ENCODE results near the gene CYTH2.
"Not testable (repeated sequence)": the region's sequence is repeated elsewhere in the genome, so short reads cannot be mapped to it uniquely, and the experiment has no call there.

The CYTH2 gene

DNA sequence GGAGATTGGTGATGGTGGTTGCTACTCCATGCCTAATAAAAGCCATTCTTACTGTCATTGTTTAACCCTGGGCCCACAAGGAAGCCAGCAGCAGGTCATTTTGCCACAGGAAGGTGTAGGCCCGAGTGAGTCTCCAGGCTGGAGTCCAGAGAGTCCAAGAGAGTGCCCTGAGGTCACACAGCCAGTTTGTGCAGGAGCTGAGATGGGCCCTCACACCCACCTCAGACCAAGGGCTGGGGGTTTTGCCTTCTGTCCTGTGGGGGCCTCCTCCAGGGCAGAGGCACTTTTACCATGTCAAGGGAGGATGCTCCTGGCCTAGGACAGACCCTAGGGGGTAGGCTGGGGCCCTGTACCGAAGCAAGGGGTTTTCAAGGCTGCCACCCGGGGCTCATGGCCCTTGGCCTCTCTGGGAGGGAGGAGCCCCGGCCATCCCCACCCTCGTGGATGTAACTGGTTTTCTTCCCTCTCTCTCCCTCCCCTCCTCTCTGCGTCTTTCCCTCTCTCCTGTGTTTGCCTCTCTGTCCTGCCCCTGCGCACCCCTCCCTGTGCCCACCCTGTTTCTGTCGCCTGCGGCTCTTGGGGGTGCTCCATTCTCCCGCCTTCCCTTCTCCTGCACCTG, 8.0 kb downstream of the CYTH2 start:
- DNase-seq: no peak

DNA sequence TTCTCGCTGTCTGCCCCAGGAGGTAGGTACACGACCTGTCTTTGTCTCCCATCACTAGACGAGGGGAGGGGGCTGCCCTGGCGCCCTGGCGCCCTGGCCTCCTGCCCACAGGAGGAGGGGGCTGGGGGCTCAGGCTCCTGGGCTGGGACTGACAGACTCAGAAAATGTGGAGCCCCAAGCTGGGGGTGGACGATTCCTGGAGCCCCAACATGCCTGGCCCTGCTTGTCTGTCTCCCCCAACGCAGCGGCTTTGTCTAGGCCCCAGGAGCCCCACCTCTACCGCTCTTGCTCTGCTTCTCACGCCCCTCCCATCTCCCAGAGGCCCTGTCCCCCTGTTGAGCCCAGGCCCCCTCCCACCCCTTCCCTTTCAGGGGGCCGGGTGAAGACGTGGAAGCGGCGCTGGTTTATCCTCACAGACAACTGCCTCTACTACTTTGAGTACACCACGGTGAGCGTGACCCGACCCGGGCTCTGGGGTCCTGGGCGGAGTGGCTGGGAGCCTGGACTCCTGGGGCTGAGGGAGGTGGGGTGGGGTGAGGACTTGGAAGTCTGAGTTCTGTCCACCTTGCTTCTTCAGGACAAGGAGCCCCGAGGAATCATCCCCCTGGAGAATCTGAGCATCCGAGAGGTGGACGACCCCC, 8.6 kb downstream of the CYTH2 start:
- no peak for DNase-seq

DNA sequence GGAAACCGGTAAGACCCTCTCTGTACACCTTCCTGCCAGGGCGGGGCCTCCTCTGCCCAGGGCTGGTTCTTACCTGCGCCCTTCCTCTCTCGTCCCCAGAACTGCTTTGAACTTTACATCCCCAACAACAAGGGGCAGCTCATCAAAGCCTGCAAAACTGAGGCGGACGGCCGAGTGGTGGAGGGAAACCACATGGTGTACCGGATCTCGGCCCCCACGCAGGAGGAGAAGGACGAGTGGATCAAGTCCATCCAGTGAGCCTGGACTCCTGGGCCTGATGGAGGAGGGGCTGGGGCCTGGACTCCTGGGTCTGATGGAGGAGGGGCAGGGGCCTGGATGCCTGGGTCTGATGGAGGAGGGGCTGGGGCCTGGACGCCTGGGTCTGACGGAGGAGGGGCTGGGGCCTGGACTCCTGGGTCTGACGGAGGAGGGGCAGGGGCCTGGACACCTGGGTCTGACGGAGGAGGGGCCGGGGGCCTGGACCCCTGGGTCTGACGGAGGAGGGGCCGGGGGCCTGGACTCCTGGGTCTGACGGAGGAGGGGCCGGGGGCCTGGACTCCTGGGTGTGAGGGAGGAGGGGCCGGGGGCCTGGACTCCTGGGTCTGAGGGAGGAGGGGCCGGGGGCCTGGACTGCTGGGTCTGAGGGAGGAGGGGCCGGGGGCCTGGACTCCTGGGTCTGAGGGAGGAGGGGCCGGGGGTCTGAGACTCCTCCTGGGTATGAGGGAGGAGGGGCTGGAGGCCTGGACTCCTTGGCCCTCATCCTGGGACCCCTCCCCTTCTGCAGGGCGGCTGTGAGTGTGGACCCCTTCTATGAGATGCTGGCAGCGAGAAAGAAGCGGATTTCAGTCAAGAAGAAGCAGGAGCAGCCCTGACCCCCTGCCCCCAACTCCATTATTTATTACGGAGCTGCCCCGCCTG, 9.4 kb downstream of the CYTH2 start:
- no peak for DNase-seq

DNA sequence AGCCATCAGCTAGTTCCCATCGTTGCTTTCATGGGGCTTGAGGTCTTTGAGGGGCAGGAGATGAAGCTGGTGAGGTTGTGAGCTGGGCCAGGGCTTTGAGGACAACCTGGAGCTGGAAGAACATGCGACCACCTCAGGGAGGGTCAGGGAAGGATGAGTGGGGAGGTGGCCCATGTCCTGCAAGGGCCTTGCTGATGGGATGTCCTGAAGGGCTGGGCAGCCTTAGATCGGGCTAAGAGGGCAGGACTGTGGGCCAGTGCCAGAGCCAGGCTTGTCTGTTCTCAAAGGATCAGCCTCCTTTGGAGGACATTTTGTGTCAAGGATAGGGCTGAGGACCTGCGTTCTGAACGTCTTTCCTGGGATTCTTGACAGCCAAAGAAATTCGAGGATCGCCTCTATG, 10.5 kb downstream of the CYTH2 start:
- DNase-seq: no peak

DNA sequence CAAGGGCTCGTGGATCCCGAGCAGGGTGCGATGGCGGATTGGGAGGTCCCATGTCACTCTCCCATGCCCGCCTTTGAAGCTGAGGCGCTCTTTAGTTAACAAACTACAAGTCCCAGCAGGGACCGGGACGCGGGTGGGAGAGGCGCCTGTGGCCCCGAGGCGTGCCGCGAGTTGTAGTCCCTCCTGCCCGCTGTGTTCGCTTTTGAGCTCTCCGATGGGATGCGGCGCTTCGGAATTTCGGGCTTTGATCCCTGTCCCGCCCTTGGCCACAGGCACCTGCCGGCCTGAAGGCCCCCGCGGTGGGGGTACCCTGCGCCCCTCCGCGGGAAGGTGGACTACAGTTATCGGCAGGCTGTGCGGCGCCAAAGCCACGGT, 11.0 kb downstream of the CYTH2 start:
- DNase-seq: peak; percentile 82

DNA sequence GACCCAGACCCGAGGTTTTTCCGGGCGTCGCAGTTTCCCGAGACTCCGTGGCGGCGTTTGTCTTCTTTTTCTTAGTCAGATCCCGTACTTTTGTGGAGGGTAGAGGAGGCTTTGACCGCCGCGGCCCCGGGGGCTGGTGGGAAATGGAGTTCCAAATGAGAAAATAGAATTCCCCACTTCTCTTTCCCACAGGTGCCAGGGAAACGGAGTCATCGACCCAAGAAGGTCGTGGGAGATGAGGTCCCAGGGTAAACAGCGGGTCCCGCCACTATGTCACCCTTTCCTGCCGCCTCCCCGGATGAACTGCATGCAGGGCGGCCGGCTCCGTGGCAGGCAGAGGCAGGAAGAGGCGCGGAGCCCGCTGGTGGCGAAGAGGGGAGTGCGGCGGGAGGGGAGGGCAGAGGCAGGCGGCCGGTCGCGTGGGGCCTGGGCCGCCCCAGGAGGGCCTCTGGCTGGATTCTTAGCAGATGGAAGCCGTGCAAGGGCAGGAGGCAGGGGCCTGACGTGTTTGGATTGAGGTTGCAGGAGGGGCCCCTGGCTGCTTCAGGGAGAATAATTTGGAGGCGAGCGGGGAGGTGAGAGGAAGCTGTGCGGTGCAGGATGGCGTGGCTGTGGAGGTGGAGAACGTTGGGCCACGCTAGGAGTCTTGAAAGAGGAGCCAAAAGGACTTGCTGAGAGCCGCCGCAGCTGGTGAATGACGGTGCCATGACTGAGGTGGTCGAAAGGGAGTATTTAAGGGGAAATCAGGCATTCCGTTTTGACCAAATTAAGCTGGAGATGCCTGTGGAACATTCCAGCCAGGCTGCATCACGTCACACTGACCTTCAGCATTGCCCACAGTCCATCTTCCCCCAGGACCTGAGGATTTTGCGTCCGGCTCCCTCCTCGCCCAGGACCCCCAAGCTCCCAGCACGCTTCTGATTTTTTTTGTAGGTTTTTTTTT, 11.7 kb downstream of the CYTH2 start:
- peak; percentile 83 for DNase-seq

DNA sequence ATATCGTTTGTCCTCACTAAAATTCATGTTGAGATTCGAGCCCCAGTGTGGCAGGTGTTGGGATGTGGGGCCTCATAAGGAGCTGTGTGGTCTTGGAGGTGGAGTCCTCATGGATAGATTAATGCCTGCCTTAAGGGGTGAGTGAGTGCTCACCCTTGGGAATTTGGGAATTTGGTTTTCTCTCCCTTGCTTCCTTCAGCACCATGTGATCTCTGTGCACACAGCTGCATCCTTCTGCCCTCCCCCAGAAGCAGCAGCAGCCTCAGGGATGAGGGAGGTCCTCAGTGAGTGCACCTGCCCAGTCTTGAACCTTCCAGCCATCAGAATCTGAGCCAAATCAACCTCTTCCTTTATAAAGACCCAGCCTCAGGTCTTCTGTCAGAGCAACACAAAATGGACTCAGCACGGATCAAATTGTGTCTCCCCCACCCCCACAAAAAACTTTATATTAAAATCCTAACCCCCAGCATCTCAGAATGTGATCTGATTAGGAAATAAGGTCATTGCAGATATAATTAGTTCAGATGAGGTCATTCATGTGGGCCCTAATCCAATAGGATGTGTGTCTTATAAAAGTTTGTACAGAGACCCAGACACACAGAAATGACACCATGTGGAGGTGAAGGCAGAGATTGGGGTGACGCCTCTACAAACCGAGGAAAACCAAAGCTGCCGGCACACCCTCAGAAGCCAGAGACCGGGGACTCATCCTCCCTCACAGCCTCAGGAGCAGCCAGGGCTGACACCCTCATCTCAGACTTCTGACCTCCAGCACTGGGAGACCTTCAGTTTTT, 12.9 kb downstream of the CYTH2 start:
- DNase-seq: no peak

DNA sequence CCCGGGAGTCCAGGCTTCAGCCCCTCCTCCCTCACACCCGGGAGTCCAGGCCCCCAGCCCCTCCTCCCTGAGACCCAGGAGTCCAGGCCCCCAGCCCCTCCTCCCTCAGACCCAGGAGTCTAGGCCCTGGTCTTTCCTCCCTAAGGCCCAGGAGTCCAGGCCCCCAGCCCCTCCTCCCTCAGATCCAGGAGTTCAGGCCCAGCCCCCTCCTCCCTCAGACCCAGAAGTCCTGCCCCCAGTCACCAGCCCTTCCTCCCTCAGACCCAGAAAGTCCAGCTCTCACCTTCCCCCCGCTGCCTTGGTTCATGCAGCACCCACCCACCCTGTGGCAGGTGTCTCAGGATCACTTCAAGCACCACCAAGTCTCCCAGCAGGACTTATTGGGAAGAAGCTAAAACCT, 14.1 kb downstream of the CYTH2 start:
- no peak for DNase-seq

DNA sequence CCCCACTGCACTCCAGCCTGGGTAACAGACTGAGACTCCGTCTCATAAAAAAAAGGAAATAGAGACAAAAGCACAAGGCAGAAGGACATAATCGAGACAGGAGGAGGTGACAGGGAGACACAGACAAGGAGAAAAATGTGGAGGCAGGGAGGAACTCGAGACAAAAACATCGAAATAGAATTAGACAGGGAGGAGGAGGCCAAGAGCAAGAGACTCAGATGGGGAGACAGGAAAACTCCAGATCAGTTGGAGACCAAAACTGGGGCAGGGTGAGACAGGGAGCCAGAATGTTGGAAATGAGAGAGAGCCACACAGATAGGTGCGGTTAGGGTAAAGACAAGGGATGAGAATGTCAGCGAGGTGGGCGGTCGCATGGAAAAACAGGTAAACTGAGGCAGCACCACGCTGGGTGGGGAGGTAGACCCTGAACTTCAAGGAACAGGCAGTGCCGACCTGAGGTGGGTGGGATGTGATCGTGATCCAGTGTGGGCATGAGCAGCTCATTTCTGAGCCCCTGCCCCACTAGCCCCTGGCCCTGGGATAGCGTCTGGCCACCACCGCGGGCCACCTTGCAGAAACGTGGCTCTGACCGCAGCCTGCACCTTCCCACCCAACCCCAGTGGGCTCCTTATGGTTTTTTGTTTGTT, 15.2 kb downstream of the CYTH2 start:
- DNase-seq: no peak

DNA sequence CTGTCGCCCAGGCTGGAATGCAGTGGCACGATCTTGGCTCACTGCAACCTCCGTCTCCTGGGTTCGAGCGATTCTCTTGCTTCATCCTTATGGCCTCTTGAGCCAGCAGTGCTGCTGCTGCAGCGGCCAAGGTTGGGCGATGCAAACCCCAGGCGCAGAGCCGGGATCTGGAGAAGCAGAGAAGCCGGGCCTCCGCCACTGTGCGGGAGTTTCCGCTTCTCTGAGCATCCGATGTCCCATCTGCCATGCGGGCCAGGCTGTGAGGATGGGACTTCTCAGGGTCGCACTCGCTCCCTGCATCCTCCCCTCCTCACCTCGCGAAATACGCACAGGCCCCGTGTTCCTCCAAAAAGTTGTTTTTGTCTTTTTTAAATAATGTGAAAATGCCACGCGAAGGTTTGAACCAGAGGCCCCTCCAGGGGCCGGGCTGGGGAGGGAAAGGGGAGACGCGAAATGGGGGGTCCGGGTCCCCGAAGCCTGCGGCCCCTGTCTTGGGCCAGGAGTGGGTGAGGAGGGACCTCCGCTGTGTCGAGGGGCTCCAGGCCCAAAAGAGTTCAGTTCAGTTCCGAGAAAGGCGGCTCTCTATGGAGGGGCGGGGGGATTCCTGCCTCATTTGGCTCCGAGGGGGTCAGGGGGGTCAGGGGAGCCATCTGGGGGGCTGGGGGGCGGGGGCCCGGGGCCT, 15.9 kb downstream of the CYTH2 start:
- no peak for DNase-seq

DNA sequence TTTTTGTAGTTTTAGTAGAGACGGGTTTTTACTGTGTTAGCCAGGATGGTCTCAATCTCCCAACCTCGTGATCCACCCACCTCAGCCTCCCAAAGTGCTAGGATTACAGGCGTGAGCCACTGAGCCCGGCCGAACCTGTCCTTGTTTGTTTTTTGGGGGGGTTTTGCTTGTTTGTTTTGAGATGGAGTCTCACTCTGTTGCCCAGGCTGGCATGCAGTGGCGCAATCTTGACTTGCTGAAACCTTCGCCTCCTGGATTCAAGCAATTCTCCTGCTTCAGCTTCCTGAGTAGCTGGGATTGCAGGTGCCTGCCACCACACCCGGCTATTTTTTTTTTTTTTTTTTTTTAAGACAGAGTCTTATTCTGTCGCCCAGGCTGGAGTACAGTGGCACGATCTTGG, 17.5 kb downstream of the CYTH2 start:
- DNase-seq: not testable (repeated sequence)

DNA sequence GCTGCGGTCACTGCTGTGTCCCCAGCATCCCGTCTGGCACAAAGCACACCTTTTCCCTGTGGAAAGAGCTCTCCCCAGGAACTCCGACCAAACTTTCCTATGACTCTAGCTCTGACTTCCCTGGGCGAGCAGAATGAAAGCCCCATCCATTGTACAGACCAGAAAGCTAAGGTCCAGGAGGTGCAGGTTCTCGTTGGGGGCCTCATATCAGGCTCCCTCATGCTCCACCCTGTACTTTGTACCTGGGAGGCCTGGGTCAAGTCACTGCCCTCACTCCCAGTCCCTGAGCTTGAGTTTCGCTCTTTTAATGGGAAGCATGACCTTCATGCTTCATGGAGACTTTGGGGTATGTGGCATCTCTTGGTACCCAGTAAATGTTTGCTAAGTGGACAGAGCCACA, 18.4 kb downstream of the CYTH2 start:
- DNase-seq: no peak

DNA sequence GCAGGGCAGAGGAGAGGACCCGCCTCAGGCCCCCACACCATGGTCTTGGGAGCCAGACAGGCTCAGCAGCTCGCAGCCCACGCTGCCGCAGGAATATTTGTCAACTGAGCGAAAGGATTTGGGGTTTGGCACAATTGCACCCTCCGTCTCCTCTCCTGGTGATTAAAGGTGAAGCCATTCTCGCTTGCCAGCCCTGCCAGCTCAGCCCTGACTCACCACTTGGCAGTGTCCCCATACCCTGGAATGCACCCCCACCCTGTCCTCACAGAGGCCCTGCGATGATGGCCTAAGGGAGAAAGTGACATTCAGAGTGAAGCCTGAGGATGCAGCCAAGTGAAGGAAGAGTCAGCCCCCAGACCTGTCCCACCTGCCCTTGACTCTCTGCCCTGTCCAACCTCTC, 18.8 kb downstream of the CYTH2 start:
- DNase-seq: no peak

DNA sequence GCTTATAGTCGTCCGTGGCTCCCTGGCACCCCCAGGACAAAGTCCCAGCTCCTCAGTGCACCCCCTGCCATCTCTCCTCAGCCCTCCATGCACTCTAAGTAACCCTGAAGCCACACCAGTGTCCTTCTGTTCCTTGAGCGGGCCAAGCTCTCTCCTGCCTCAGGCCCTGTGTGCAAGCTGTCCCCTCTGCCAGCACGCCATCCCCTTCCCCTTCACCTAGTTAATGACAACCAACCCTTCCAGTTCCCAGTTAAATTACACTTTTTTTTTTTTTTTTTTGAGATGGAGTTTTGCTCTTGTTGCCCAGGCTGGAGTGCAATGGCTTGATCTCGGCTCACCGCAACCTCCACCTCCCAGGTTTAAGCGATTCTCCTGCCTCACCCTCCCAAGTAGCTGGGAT, 19.3 kb downstream of the CYTH2 start:
- not testable (repeated sequence) for DNase-seq

DNA sequence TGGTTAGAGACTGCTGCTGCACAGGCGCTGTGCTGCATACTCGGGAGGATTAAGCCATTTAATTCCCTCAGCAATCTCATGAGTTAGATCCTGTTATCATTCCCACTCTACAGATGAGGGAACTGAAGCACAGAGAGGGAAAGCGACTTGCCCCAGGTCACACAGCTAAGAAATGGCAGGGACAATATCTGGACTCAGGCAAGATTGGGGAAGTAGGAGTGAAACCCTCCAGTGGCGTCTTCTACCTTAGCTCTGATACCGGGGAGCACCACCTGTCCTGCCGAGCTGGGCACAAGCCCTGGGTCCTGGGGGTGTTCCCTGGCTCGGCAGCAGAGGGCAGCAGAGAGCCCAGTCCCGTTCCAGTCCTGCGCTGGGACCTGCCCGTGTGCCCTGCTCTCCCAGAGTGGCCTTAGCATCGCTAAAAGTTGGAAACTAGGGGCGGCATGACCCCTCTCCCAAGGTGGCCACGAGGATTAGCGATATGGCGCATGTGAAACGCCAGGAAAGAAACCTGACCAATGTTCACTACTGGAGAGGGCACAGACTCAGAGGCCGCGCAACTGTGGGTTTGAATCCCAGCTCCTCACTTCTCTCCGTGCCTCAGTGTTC, 20.5 kb downstream of the CYTH2 start:
- DNase-seq: peak; percentile 67

DNA sequence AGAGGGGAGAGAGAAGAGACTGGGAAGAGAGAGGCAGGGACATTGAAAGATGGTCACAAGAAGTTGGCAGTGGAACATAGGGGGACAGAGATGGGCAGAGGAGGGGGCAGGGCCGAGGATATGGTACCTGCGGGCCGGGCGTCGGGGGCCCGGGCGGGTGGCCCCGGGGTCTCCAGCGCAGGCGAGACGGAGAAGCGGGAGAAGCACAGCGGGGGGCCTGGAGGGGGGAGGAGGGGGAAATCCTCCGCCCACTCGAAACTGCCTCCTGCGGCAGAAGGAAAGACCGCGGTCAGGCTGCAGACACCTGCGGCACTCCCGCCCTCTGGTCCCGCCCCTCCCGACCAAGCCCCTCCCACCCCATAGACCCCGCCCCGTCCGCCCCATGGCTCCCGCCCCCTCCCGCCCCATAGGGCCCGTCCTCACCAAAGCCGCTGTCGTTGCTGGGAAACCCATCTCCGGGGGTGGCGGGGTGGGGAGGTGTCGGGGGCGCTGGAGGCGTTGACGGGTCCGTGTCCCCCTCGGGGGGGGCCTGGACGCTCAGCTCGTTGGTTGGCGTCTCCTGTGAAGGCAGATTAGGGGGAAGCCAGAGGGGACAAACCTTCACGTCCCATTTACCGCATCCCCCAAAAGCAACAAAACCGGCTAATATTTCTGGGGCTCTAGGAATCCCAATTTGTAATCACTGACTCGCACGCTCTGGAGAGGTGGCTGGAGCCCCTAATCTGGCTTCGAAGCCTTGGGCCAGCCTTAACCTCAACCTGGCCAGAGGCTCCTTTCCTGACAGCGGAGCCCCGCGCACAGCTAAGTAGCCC, 22.0 kb downstream of the CYTH2 start:
- DNase-seq: no peak

DNA sequence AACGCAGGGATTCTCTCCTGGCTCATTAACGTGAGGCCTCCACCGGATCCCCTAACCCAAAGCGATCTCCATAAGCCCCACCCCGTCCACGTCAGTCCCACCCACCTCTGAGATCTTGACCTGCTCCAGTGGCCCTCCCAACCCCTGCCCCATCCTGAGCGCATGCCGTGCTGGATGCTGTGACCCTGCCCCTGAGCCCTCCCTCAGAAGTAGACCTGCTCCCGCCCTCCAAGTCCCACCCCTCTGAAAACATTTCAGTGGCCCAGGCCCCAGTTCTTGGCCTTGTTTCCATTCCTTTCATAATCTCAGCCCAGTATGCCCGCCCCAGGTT, 22.6 kb downstream of the CYTH2 start:
- DNase-seq: no peak

DNA sequence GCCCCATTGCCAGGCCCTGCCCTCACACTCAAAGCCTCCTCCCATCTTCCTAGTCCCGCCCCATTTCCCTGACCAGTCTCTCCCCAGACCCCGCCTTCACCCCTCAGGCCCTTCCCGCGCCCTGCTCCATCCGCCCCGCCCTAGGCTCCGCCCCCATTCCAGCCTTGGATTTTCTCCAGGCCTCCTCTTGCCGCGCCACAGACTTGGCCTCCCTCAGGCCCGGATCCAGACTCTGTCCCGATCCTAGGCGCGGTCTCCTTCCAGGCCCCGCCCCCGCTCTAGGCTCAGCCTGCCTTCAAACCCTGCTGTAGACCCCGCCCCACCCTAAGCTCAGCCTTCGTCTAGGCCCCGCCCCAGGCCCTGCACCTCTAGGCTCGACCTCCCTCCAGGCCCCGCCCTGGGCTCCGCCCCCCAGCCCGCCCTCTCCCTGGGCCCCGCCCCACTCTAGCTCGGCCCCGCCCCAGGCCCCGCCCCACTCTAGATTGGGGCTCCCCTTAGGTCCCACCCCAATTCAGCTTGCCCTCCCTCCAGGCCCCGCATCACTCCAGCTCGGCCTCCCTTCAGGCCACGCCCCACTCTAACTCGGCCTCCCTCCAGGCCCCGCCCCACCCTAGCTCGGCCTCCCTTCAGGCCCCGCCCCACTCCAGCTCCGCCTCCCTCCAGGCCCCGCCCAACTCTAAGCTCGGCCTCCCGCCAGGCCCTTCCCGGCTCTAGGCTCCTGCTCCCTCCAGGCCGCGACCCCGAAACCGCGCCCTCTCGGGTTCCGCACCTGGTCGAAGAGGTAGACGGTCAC, 24.0 kb downstream of the CYTH2 start:
- DNase-seq: peak; percentile 88
